Measurements from ENCODE around the gene CTSL.

GRCh38 chr9:87718231-87718630 lies 7.7 kb upstream of the CTSL start:
- TF ChIP-seq POLR2AphosphoS5 (IDR thresholded peaks at IDR 0.05) (no peak), CTCF (IDR thresholded peaks at IDR 0.05) (no peak)
